HL-60 (cell line): ENCODE data around the gene VPS41.

Experiments used
- CTCF ChIP-seq: IDR thresholded peaks from one replicate; pipeline ENCODE4 v1.5.1; 2011; ENCODE audit warnings: low read length, control low read depth, inconsistent platforms; ENCODE audit not compliant: insufficient read depth
- GABPA ChIP-seq: IDR thresholded peaks from 2 replicates; pipeline ENCODE4 v1.6.1; 2012; ENCODE audit warnings: low read depth
- POLR2AphosphoS5 ChIP-seq: IDR thresholded peaks from 2 replicates; pipeline ENCODE4 v1.6.1; 2012; ENCODE audit warnings: low read depth
- REST ChIP-seq: IDR thresholded peaks from 2 replicates; pipeline ENCODE4 v1.6.1; 2012; ENCODE audit warnings: low read depth; ENCODE audit not compliant: insufficient replicate concordance

- no peak for TF ChIP-seq REST
- TF ChIP-seq CTCF: no peak
- no peak for TF ChIP-seq POLR2AphosphoS5
- TF ChIP-seq GABPA: no peak
These were observed 131.4 kb downstream of the VPS41 start for GRCh38 chr7:38777609-38778008.
